ENCODE results near the gene DBF4.

DNA sequence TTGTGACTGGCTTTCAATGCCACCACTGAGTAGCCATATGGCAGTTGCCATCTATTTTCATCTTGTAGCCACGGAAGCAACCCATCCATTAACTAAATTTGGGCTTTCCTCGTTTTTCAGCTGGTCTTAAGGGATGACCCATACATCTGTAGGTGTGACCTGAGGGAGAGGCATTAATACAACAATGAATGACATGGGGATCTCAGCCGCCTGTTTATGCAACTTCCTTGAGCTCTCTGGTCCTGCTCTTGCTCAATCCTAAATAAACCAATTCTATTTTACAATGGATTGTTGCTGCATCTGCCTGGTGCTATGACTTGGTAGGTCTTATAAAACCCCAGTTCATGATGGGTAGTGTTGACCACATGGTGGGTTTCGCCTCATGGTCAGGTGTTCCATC lies 35.8 kb downstream of the DBF4 start:
- TF ChIP-seq ZNF416 (CRISPR knock-in tag; IDR thresholded peaks at IDR 0.05) (no peak), GABPB1 (CRISPR knock-in tag; IDR thresholded peaks at IDR 0.05) (no peak), IRF1 (CRISPR knock-in tag; IDR thresholded peaks at IDR 0.05) (no peak)
- TF ChIP-seq, protein P1, sequence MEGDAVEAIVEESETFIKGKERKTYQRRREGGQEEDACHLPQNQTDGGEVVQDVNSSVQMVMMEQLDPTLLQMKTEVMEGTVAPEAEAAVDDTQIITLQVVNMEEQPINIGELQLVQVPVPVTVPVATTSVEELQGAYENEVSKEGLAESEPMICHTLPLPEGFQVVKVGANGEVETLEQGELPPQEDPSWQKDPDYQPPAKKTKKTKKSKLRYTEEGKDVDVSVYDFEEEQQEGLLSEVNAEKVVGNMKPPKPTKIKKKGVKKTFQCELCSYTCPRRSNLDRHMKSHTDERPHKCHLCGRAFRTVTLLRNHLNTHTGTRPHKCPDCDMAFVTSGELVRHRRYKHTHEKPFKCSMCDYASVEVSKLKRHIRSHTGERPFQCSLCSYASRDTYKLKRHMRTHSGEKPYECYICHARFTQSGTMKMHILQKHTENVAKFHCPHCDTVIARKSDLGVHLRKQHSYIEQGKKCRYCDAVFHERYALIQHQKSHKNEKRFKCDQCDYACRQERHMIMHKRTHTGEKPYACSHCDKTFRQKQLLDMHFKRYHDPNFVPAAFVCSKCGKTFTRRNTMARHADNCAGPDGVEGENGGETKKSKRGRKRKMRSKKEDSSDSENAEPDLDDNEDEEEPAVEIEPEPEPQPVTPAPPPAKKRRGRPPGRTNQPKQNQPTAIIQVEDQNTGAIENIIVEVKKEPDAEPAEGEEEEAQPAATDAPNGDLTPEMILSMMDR (IDR thresholded peaks at IDR 0.05): no peak
- TF ChIP-seq, protein P2, sequence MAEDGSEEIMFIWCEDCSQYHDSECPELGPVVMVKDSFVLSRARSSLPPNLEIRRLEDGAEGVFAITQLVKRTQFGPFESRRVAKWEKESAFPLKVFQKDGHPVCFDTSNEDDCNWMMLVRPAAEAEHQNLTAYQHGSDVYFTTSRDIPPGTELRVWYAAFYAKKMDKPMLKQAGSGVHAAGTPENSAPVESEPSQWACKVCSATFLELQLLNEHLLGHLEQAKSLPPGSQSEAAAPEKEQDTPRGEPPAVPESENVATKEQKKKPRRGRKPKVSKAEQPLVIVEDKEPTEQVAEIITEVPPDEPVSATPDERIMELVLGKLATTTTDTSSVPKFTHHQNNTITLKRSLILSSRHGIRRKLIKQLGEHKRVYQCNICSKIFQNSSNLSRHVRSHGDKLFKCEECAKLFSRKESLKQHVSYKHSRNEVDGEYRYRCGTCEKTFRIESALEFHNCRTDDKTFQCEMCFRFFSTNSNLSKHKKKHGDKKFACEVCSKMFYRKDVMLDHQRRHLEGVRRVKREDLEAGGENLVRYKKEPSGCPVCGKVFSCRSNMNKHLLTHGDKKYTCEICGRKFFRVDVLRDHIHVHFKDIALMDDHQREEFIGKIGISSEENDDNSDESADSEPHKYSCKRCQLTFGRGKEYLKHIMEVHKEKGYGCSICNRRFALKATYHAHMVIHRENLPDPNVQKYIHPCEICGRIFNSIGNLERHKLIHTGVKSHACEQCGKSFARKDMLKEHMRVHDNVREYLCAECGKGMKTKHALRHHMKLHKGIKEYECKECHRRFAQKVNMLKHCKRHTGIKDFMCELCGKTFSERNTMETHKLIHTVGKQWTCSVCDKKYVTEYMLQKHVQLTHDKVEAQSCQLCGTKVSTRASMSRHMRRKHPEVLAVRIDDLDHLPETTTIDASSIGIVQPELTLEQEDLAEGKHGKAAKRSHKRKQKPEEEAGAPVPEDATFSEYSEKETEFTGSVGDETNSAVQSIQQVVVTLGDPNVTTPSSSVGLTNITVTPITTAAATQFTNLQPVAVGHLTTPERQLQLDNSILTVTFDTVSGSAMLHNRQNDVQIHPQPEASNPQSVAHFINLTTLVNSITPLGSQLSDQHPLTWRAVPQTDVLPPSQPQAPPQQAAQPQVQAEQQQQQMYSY (CRISPR knock-in tag; IDR thresholded peaks at IDR 0.05): no peak
